ENCODE measurements around the gene KCNQ1. TPM values are rescaled to one million over a fixed set of nuclear protein-coding genes. Genes with fewer than 3 reads are reported as not detected.

Gene KCNQ1
- total RNA-seq, 1 donor from 2014 or later = 2.7 TPM

DNA sequence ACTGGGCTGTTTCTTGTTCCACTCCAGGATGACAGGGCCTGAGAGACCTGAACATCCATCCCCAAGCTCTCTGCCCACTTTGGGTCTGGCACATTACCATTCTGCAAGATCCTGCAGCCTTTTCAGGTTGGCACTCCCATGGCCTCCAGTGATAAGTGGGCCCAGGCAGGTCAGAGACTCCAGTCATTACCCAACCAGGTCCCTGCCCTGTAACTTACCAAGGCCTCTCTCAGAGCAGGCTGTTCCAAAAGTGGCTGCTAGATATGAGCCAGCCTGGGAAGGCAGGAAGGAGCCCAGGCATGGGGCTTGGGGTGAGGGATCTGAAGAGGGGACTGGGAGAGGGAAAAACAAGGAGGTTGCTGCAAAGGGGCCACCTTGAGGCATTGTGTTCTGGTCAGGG lies 219.1 kb downstream of the KCNQ1 start:
- no peaks in the 10 kb centered on the region for H3K4me1 ChIP-seq

DNA sequence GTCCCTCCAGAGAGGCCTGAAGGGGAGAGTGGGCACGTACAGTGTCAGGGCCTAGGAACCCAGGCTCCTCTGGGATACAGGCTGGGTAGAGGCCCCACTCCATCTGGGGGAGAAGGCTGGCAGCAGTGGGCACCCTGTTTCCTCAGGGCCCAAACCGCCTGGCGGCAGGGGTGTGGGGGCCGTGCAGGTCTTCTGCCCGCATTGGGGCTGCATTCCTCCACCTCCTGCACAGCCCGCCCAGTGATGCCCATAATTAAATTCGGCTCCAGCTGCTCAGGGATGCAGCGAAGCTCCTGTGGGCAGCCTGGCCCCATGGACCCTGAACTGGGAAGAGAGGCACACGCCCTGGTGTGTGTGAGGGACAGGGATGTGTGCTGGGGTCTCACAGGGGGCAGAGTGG lies 219.6 kb downstream of the KCNQ1 start:
- H3K36me3 ChIP-seq = no peaks in the 10 kb centered on the region
- H3K4me3 ChIP-seq = no peak overlapping the region
- H3K4me1 ChIP-seq = no peaks in the 10 kb centered on the region
- TF ChIP-seq, protein P1, sequence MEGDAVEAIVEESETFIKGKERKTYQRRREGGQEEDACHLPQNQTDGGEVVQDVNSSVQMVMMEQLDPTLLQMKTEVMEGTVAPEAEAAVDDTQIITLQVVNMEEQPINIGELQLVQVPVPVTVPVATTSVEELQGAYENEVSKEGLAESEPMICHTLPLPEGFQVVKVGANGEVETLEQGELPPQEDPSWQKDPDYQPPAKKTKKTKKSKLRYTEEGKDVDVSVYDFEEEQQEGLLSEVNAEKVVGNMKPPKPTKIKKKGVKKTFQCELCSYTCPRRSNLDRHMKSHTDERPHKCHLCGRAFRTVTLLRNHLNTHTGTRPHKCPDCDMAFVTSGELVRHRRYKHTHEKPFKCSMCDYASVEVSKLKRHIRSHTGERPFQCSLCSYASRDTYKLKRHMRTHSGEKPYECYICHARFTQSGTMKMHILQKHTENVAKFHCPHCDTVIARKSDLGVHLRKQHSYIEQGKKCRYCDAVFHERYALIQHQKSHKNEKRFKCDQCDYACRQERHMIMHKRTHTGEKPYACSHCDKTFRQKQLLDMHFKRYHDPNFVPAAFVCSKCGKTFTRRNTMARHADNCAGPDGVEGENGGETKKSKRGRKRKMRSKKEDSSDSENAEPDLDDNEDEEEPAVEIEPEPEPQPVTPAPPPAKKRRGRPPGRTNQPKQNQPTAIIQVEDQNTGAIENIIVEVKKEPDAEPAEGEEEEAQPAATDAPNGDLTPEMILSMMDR (IDR thresholded peaks at IDR 0.05) = no peak
- no peak for TF ChIP-seq POLR2A (IDR thresholded peaks at IDR 0.05)
- no peak for TF ChIP-seq POLR2AphosphoS5 (IDR thresholded peaks at IDR 0.05; ENCODE audit: insufficient read depth in 1 of 2, low read depth in 1 of 2)
- no peaks in the 10 kb centered on the region for H3K27me3 ChIP-seq
- DNase-seq (ENCODE audit: extremely low spot score in 2 of 2) = peak in 1 of 2 donors; percentile 82
- no peak overlapping the region for H3K27ac ChIP-seq
- intact Hi-C loops (cut with DNase I) = no loop called here
- H3K9me3 ChIP-seq = peaks cover 12% of the 10 kb centered on the region

More for the DNA sequence above, 219.1 kb downstream of the KCNQ1 start:
- Histone ChIP-seq H3K4me3 (no peak overlapping the region), H3K9me3 (peaks cover 12% of the 10 kb centered on the region), H3K27ac (no peak overlapping the region), H3K27me3 (no peaks in the 10 kb centered on the region), H3K36me3 (no peaks in the 10 kb centered on the region)
- intact Hi-C loops (cut with DNase I) = no loop called here
- DNase-seq (ENCODE audit: extremely low spot score in 2 of 2) = peak in 1 of 2 donors; percentile 70
- TF ChIP-seq, protein P1 (IDR thresholded peaks at IDR 0.05) = no peak
- TF ChIP-seq POLR2A (IDR thresholded peaks at IDR 0.05) (no peak), POLR2AphosphoS5 (IDR thresholded peaks at IDR 0.05; ENCODE audit: insufficient read depth in 1 of 2, low read depth in 1 of 2) (no peak)

DNA sequence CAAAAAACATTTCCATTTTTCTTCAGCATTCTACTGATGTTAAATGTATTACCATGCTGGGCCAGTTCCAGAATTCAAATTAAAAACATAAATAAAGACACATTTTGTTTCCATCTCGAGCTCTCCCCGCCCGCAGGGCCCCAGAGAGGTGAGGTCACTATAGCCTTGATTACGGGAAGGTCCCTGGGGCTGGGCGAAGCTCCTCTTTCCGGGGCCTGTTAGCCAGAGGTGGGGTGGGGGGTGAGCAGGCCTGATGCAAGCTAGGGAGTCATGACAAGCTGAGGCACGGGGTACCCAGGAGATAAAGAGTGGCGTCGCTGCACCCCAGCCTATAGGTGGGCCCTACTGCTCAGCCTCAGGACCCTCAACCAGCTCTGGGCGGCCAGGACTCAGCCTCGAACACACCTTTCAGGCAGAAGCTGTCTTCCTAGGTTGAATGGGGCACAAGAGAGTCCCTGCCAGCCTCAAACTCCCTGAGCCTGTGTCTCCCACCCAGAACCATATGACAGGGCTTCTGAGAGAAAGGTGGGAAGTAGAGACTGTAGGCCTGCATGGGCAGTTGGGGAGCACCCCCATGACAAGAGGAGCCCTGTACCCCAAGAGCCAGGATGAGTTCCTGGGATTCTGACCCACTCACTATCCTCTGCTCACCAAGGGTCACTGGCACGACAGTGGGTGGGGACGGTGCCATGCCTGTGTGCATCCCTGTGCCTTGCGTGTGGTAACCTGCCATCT lies 220.2 kb downstream of the KCNQ1 start:
- Histone ChIP-seq H3K4me1 (no peaks in the 10 kb centered on the region), H3K27me3 (no peaks in the 10 kb centered on the region), H3K27ac (no peak overlapping the region), H3K4me3 (no peak overlapping the region), H3K9me3 (peaks cover 6% of the 10 kb centered on the region), H3K36me3 (no peaks in the 10 kb centered on the region)
- peak; percentile 42 to 49 for DNase-seq (ENCODE audit: extremely low spot score in 2 of 2)
- TF ChIP-seq POLR2A (IDR thresholded peaks at IDR 0.05) = no peak
- no peak for TF ChIP-seq POLR2AphosphoS5 (IDR thresholded peaks at IDR 0.05; ENCODE audit: insufficient read depth in 1 of 2, low read depth in 1 of 2)
- TF ChIP-seq, protein P1 (IDR thresholded peaks at IDR 0.05) = no peak
- intact Hi-C loops (cut with DNase I) = no loop called here

DNA sequence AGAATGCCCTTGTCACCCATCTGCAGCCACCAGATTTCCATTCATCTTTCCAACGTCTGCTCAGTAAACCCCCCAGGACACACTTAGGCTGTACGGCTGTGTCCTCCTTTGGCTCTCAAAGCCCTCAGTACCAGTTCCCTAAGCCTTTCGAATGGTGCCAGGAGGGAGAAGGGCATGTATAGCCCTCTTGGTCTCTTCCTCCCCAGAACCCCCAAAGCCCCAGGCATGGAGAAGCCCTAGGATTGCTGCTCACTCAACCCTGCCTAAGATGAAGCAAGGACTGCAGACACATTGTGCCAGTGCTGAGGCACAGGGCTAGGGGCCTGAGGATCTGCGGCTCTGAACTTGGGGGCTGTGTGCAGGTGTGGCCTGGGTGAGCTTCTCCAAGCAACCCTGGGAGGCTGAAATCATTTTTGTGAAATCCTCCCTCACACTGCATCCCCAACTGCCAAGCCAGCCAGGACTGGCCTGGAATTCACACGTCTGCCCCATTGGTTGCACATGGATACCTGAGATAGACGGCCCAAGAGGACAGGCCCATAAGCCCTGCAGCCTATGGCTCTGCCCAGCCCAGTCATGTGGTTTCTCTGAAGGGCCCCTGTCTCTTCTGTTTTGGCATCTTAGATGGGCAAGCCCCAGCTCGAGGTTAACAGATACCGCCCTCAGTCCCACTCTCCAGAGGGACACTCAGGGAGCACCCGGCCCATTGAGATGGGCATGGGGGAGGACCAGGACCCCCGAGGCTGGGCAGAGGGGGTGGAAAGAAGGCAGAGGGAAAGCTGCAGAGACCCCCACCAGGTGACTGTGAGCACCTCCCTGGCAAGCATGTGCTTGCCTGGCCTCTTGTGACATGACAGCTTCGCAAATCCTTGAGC lies 221.0 kb downstream of the KCNQ1 start:
- DNase-seq (ENCODE audit: extremely low spot score in 2 of 2) = peak; percentile 58 to 79
- Histone ChIP-seq H3K36me3 (no peaks in the 10 kb centered on the region), H3K27ac (no peak overlapping the region), H3K4me3 (no peak overlapping the region), H3K4me1 (no peaks in the 10 kb centered on the region), H3K9me3 (no peaks in the 10 kb centered on the region), H3K27me3 (no peaks in the 10 kb centered on the region)
- intact Hi-C loops (cut with DNase I) = no loop called here
- TF ChIP-seq POLR2AphosphoS5 (IDR thresholded peaks at IDR 0.05; ENCODE audit: insufficient read depth in 1 of 2, low read depth in 1 of 2) = no peak
- no peak for TF ChIP-seq POLR2A (IDR thresholded peaks at IDR 0.05)
- TF ChIP-seq, protein P1 (IDR thresholded peaks at IDR 0.05) = no peak
